Lower leg skin (tissue), 4 donors: Measurements from ENCODE around the gene MLF2. TPM values are rescaled to one million over a fixed set of nuclear protein-coding genes. Genes with fewer than 3 reads are reported as not detected.

Source experiments
- DNase-seq, 2 donors: peaks; one replicate each; pipeline ENCODE4 v3.0.0-alpha.2; 2019; ENCODE audit warnings: low spot score in 2 of 2
- H3K4me3 ChIP-seq: fragments of 200-600 bp; sonication (generic); 2 replicates; pipeline ENCODE4 v1.5.1; 2017; ENCODE audit warnings: mild to moderate bottlenecking, low read depth; ENCODE audit not compliant: poor library complexity, severe bottlenecking
- CTCF ChIP-seq, 3 donors: fragments of 450-650 bp; IDR thresholded peaks; one replicate each; pipeline ENCODE4 v1.5.1; 2016; ENCODE audit warnings: antibody characterized with exemption in 3 of 3, mild to moderate bottlenecking in 3 of 3, moderate library complexity in 2 of 3
- POLR2A ChIP-seq, 2 donors: fragments of 450-650 bp; IDR thresholded peaks; one replicate each; pipeline ENCODE4 v1.6.1; 2016 to 2017; ENCODE audit warnings: antibody characterized with exemption in 2 of 2, mild to moderate bottlenecking in 1 of 2, moderate library complexity in 1 of 2
- WGBS, 2 donors: methylation state at CpG; one replicate each; pipeline ENCODE4 v1.1.5; 2018; 5-methylcytosine and 5-hydroxymethylcytosine counted together
- intact Hi-C: fragments of 100-400 bp; cut with DNase I; formaldehyde crosslinking; loops from one replicate; pipeline ENCODE4 v1.15.0; 2023; ENCODE audit warnings: low total_unique reads
- total RNA-seq, 4 donors: library from RNA; depleted of rRNA; stranded (reverse); fragments of >200 nt; gene quantifications; one replicate each; pipeline ENCODE4 v1.1.0, GENCODE V29; 2016

The MLF2 gene
- total RNA-seq, 4 donors from 2014 or later = 140 to 196 (median 175) TPM

- intact Hi-C loops = no loop called here
- TF ChIP-seq CTCF (IDR thresholded peaks at IDR 0.05) (no peak), POLR2A (IDR thresholded peaks at IDR 0.05) (no peak)
- 9 to 14% methylated on average over 36 to 44 of the region's 44 CpGs for WGBS, 2 donors
- peak overlapping the region; percentile 58 for H3K4me3 ChIP-seq
- DNase-seq = no peak
Measured at GRCh38 chr12:6767353-6768319, 14.7 kb upstream of the MLF2 start.

- peak; percentile 73 to 96 for DNase-seq
- intact Hi-C loops = no loop called here
- peak overlapping the region; percentile 58 for H3K4me3 ChIP-seq
- 0% methylated on average over 34 to 41 of the region's 88 CpGs for WGBS, 2 donors
- TF ChIP-seq POLR2A (IDR thresholded peaks at IDR 0.05) (no peak), CTCF (IDR thresholded peaks at IDR 0.05) (no peak)
Measured at GRCh38 chr12:6766651-6767349, 13.9 kb upstream of the MLF2 start.

GRCh38 chr12:6765634-6766581 is 13.0 kb upstream of the MLF2 start, which contains the start of gene PTMS:
Gene PTMS, plus strand, starts transcription at chr12:6766363. Its CDS starts 343 bp downstream, at chr12:6766706.
- H3K4me3 ChIP-seq = peak within 1 kb of the TSS; percentile 58
- intact Hi-C loops = no loop called here
- DNase-seq = peak; percentile 62 to 95
- WGBS, 2 donors = 3 to 4% methylated on average over 33 to 53 of the region's 63 CpGs
- TF ChIP-seq POLR2A (IDR thresholded peaks at IDR 0.05) = peak in 1 of 2 donors; percentile 75
- no peak for TF ChIP-seq CTCF (IDR thresholded peaks at IDR 0.05)

- DNase-seq = no peak
- no peak overlapping the region for H3K4me3 ChIP-seq
- TF ChIP-seq CTCF (IDR thresholded peaks at IDR 0.05) (no peak), POLR2A (IDR thresholded peaks at IDR 0.05) (no peak)
- intact Hi-C loops = no loop called here
- WGBS, 2 donors = 20 to 24% methylated on average over 7 of the region's 7 CpGs
Measured at GRCh38 chr12:6765048-6765633, 12.2 kb upstream of the MLF2 start.
